NCI-H2107 treated with DMSO at 0.1 percent for 48 hours (cell line): ENCODE data around the gene NF2.

Experiments used
- DNase-seq: peaks from one replicate; lab custom pipeline; 2025; ENCODE audit not compliant: unreplicated experiment; lab: John Stamatoyannopoulos, UW

NF2 gene

DNA sequence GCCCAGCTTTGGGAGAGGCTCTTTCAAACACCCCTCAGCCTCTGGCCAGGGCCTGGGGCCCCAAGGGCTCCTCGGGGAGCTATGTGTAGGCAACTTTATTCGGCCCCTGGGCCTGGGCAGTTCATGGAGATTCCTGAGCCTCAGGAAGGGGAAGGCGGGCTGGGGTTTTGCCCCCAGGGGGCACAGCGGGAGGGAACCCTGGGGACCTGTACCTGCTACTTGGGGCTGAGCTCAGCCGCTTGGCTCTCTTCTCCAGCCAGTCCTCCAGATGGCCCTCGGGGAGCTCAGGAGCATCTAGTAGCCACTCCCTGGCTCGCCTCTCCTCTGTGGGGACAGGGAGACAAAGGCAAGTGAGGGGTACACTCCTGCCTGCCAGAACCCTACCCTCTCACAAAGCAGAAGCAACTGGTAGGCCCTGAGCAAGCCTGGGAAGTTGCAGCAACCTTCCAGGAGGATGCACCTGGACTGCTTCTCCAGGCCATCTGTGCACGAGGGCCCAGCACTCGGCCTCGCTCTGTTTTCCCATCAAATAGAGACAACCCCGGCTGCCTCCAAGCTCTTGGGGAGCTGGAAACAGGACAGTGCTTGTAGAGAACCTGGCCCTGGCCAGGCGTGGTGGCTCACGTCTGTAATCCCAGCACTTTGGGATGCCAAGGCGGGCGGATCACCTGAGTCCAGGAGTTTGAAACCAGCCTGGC is 134.8 kb downstream of the NF2 start:
- DNase-seq, result no peak

DNA sequence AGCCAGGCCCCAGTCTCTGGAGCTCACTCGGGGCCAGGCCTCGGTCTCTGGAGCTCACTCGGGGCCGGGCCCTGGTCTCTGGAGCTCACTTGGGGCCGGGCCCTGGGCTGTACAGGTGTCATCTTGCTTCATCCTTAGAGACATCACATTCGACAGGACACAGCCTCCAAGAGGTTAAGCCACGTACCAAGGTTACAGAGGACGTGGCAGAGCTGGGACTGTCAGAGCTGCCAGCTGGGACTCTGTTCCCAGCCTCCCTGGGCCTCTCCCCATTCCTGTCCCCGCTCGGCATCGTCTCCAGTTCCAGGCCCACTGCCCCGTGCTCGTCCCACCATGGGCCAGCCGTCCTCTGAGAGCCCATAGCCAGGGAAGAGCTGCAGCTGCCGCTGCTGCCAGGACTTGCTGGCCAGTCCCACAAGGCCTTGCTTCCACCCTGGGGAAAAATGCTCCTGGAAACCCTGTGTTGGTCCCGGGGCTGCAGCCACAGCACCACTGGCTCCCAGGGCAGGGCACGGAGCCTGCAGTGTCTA is 136.0 kb downstream of the NF2 start:
- DNase-seq, result no peak

DNA sequence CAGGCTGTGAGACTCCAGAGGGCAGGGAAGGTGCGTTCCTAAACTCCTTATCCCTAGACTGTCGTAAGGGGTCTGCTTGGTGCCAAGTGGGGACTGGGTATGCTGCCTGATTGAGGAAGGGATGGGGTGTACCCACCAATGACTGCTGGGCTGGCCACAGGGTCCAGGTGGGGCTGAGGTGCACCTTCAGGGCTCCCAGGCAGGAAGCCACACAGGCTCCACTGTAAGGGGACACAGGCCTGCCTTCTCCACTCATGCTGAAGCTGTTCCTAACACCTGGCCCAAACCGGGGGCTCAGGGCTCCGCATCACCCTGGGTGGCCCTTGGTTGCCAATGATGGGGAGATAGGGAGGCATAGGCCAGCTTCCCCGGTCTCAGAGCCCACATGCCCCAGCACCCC is 136.8 kb downstream of the NF2 start:
- no peak for DNase-seq

DNA sequence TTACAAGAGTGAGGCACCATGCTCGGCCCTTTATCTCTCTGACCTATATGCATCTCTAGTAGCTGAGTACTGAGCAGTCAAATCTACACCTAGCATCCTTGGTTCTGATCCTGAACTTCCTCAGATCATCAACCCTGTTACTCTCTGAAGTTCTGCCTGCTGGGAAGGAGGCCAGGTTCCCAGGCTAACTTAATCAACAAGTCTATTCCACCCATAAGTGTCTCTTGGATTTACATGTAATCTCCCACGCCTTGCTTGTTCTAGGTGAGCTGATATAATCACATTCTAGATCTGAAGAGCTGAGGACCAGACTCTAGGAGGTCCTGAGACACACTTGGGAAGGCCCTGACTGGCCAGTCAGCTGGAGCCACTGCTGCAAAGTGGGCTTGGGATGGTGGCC is 138.5 kb downstream of the NF2 start:
- DNase-seq, result no peak

DNA sequence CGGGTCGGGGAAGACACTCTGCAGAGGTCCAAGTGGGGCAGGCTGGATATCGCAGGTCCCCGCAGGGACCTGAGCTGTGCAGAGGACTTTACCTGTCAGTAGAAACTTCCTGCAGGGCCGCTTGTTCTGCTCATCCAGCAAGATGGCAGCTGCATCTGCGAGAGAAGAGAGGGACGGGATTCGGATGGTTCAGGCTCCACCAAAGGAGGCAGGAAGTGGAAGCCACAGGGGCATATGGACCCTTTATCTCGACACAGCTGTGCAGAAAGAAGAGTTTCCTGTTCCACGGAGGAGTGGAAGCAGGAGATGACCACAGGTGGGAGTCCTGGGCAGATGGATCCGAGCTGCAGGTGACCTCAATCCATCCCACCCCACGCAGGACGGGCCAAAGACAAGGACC is 138.9 kb downstream of the NF2 start:
- DNase-seq, result no peak

GRCh38 chr22:29744902-29745301 is 141.5 kb downstream of the NF2 start:
- peak; percentile 54 for DNase-seq

GRCh38 chr22:29747832-29748231 is 144.4 kb downstream of the NF2 start:
- no peak for DNase-seq
